ENCODE measurements around the gene DMD. TPM values are rescaled to one million over a fixed set of nuclear protein-coding genes. Genes with fewer than 3 reads are reported as not detected.

DMD gene
- total and polyA plus RNA-seq, 4 donors: 19.9 to 260 (median 111) TPM

DNA sequence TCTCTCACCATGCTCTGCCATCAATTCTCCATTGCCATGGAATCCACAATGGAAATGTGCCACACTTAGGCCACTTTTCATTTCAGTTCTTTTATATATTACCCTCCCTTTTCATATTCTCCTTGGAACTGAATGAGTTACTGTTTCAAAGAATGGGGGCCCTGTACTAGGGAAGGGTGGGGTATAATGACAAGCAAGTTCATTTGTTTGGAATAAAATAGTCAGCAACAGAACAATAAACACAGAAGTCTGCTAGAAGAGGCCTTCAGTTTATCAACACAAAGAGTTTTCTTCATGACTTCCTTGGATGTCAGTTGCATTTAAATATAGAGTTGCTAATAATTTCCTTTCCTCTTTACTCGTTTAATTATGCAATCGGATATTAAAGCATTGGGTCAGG, 1661.2 kb downstream of the DMD start:
- Histone ChIP-seq H3K4me3 (ENCODE audit: low read length in 2 of 2) (no peak overlapping the region), H3K4me1 (ENCODE audit: control insufficient read depth in 1 of 2, insufficient read depth in 2 of 2, low read length in 2 of 2) (peaks cover 0 to 2% of the 10 kb centered on the region in 2 donors), H3K36me3 (ENCODE audit: control insufficient read depth in 1 of 2, insufficient read depth in 2 of 2, low read length in 1 of 2) (no peaks in the 10 kb centered on the region), H3K9me3 (ENCODE audit: control insufficient read depth, low read length) (no peaks in the 10 kb centered on the region), H3K27ac (ENCODE audit: low read depth in 1 of 2, low read length in 2 of 2) (no peak overlapping the region), H3K27me3 (ENCODE audit: control insufficient read depth in 1 of 2, insufficient read depth in 2 of 2, low read length in 1 of 2) (no peaks in the 10 kb centered on the region)
- intact Hi-C loops (cut with DNase I): no loop called here
- 84 to 85% methylated on average over 2 of the region's 2 CpGs for WGBS, 2 donors
- ATAC-seq (ENCODE audit: low FRiP score) (no peak), DNase-seq (no peak)

DNA sequence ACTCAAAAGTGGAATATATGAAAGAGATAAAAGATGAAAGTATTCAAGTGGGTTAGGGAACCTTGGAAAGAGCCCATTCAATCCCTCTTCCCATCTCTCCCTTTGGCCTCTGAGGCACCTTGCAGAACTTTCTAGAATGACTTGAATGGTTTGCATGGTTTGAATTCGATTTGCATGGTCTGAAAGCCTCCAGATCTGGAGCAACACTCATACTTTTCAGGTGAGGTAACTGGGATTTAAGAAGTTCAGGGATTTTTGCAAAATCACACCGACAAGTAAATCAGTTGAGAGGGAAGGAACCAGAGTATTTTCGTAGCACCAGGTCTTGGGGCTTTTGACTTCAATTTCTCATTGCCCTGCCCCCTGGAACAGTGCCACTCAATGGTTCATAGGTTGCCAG, 1663.5 kb downstream of the DMD start:
- H3K9me3 ChIP-seq (ENCODE audit: control insufficient read depth, low read length): no peaks in the 10 kb centered on the region
- H3K4me1 ChIP-seq (ENCODE audit: control insufficient read depth in 1 of 2, insufficient read depth in 2 of 2, low read length in 2 of 2): peaks cover 0 to 2% of the 10 kb centered on the region in 2 donors
- no peak overlapping the region for H3K4me3 ChIP-seq (ENCODE audit: low read length in 2 of 2)
- no peak for DNase-seq
- H3K36me3 ChIP-seq (ENCODE audit: control insufficient read depth in 1 of 2, insufficient read depth in 2 of 2, low read length in 1 of 2): no peaks in the 10 kb centered on the region
- ATAC-seq (ENCODE audit: low FRiP score): no peak
- WGBS, 2 donors: 42 to 49% methylated on average over 3 of the region's 3 CpGs
- no peaks in the 10 kb centered on the region for H3K27me3 ChIP-seq (ENCODE audit: control insufficient read depth in 1 of 2, insufficient read depth in 2 of 2, low read length in 1 of 2)
- no peak overlapping the region for H3K27ac ChIP-seq (ENCODE audit: low read depth in 1 of 2, low read length in 2 of 2)
- intact Hi-C loops (cut with DNase I): no loop called here

DNA sequence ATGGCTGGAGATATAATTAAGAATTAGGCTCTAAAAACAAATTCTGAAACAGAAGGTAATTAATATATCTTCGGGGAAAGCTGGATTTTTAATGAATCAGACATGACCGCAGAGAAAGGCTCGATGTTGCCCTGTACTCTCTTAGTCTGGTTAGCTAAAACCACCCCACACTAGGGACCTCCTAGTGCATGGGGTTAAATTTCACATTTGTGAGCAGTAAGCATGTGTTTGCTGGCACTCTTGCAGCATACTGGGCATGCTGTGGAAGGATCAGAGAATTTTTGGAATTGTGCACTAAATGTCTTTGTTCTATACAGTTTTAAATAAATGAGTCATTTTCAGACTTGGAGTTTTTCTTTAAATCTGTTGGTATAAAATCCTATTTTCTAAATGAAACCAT, 1663.9 kb downstream of the DMD start:
- H3K27ac ChIP-seq (ENCODE audit: low read depth in 1 of 2, low read length in 2 of 2): no peak overlapping the region
- no peaks in the 10 kb centered on the region for H3K36me3 ChIP-seq (ENCODE audit: control insufficient read depth in 1 of 2, insufficient read depth in 2 of 2, low read length in 1 of 2)
- H3K9me3 ChIP-seq (ENCODE audit: control insufficient read depth, low read length): no peaks in the 10 kb centered on the region
- DNase-seq (no peak), ATAC-seq (ENCODE audit: low FRiP score) (no peak)
- H3K4me1 ChIP-seq (ENCODE audit: control insufficient read depth in 1 of 2, insufficient read depth in 2 of 2, low read length in 2 of 2): peaks cover 0 to 2% of the 10 kb centered on the region in 2 donors
- 85 to 92% methylated on average over 3 of the region's 3 CpGs for WGBS, 2 donors
- intact Hi-C loops (cut with DNase I): no loop called here
- H3K27me3 ChIP-seq (ENCODE audit: control insufficient read depth in 1 of 2, insufficient read depth in 2 of 2, low read length in 1 of 2): no peaks in the 10 kb centered on the region
- H3K4me3 ChIP-seq (ENCODE audit: low read length in 2 of 2): no peak overlapping the region

DNA sequence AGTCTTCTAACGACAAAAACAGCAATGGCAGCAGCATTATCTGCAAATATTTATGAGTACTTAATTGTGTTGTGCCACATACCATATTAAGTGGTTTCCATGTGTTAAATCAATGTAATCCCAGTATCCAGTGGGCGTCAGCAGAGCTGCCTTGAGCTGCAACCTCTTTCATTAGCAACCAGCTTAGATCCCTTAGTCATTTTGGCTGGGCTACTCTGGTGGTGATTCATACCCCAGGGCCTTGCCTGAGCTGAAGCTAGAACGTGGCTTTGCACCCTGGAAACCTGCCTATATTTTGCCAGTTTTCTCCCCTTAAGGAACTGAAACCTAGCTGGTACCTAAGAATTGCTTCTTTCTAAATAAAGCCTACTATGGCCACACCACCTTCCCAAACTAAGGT, 1665.2 kb downstream of the DMD start:
- WGBS, 2 donors: 39 to 40% methylated on average over 3 of the region's 3 CpGs
- H3K4me3 ChIP-seq (ENCODE audit: low read length in 2 of 2): no peak overlapping the region
- H3K36me3 ChIP-seq (ENCODE audit: control insufficient read depth in 1 of 2, insufficient read depth in 2 of 2, low read length in 1 of 2): no peaks in the 10 kb centered on the region
- no peaks in the 10 kb centered on the region for H3K27me3 ChIP-seq (ENCODE audit: control insufficient read depth in 1 of 2, insufficient read depth in 2 of 2, low read length in 1 of 2)
- no peaks in the 10 kb centered on the region for H3K4me1 ChIP-seq (ENCODE audit: control insufficient read depth in 1 of 2, insufficient read depth in 2 of 2, low read length in 2 of 2)
- peak overlapping the region; percentile 19 to 43 for H3K27ac ChIP-seq (ENCODE audit: low read depth in 1 of 2, low read length in 2 of 2)
- no peaks in the 10 kb centered on the region for H3K9me3 ChIP-seq (ENCODE audit: control insufficient read depth, low read length)
- intact Hi-C loops (cut with DNase I): no loop called here
- DNase-seq (peak in 1 of 2 donors; percentile 53), ATAC-seq (ENCODE audit: low FRiP score) (peak; percentile 65)

DNA sequence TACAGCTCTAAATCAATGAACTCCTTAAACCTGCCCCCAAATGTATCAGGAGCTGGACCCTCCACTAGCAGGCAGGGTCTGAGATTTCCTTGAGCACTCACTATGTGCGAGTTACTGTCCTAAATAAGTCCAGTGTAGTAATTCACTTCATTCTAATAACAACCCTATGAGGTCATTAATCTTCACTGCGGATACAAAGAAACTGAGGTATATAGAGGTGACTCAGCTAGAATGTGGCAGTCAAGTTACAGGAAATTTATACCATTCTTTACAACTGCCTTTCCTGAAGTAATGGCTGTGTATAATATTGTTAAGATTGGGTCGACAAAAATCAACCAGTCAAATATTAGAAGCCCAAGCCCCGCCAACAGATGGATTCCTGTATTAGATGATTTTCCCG, 1665.6 kb downstream of the DMD start:
- Histone ChIP-seq H3K4me3 (ENCODE audit: low read length in 2 of 2) (no peak overlapping the region), H3K9me3 (ENCODE audit: control insufficient read depth, low read length) (no peaks in the 10 kb centered on the region), H3K4me1 (ENCODE audit: control insufficient read depth in 1 of 2, insufficient read depth in 2 of 2, low read length in 2 of 2) (no peaks in the 10 kb centered on the region), H3K27me3 (ENCODE audit: control insufficient read depth in 1 of 2, insufficient read depth in 2 of 2, low read length in 1 of 2) (no peaks in the 10 kb centered on the region), H3K27ac (ENCODE audit: low read depth in 1 of 2, low read length in 2 of 2) (no peak overlapping the region), H3K36me3 (ENCODE audit: control insufficient read depth in 1 of 2, insufficient read depth in 2 of 2, low read length in 1 of 2) (no peaks in the 10 kb centered on the region)
- intact Hi-C loops (cut with DNase I): no loop called here
- ATAC-seq (ENCODE audit: low FRiP score) (no peak), DNase-seq (no peak)
- 75 to 90% methylated on average over 5 of the region's 5 CpGs for WGBS, 2 donors

DNA sequence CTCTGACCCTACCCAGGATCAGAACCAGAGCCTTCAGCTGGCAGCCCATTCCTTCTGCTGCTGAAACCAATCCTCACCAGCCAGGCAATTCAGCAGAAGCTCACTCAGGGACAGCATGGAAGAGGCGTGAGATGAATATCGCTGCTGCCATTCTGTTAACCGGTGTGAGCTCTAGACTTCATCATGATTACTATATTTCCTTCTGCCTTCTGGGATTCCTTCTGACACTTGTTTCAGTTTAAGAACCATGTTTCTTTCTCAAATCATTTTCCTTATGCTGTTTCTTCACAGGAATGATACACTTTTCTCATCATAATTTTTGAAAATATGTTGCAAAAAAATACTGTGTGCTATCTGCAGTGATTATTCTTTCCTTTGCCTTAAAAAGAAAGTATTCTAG, 1666.2 kb downstream of the DMD start:
- H3K9me3 ChIP-seq (ENCODE audit: control insufficient read depth, low read length): no peaks in the 10 kb centered on the region
- ATAC-seq (ENCODE audit: low FRiP score) (no peak), DNase-seq (no peak)
- intact Hi-C loops (cut with DNase I): no loop called here
- H3K4me3 ChIP-seq (ENCODE audit: low read length in 2 of 2): no peak overlapping the region
- no peak overlapping the region for H3K27ac ChIP-seq (ENCODE audit: low read depth in 1 of 2, low read length in 2 of 2)
- WGBS, 2 donors: 90 to 96% methylated on average over 3 of the region's 3 CpGs
- no peaks in the 10 kb centered on the region for H3K27me3 ChIP-seq (ENCODE audit: control insufficient read depth in 1 of 2, insufficient read depth in 2 of 2, low read length in 1 of 2)
- H3K36me3 ChIP-seq (ENCODE audit: control insufficient read depth in 1 of 2, insufficient read depth in 2 of 2, low read length in 1 of 2): no peaks in the 10 kb centered on the region
- no peaks in the 10 kb centered on the region for H3K4me1 ChIP-seq (ENCODE audit: control insufficient read depth in 1 of 2, insufficient read depth in 2 of 2, low read length in 2 of 2)

DNA sequence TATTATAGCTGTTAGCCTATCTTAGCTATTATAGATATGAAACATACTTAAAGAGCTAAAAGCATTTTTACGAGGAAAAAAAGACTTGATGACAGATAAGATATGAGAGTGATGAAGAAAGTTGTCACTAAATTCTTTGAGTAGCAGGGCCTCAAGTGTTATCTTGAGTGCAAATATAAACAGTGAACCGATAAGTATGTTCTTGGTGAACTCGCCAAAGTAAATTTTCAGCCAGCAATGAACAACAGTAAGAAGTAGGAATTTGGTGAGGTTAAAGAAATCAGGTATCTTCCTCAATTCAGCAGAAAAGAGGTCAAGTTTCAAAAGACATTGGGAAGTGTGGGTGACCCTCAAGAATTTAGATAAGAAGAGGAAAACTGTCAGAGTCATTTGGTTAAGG, 1667.7 kb downstream of the DMD start:
- Histone ChIP-seq H3K27me3 (ENCODE audit: control insufficient read depth in 1 of 2, insufficient read depth in 2 of 2, low read length in 1 of 2) (no peaks in the 10 kb centered on the region), H3K4me1 (ENCODE audit: control insufficient read depth in 1 of 2, insufficient read depth in 2 of 2, low read length in 2 of 2) (no peaks in the 10 kb centered on the region), H3K9me3 (ENCODE audit: control insufficient read depth, low read length) (no peaks in the 10 kb centered on the region), H3K4me3 (ENCODE audit: low read length in 2 of 2) (no peak overlapping the region), H3K36me3 (ENCODE audit: control insufficient read depth in 1 of 2, insufficient read depth in 2 of 2, low read length in 1 of 2) (no peaks in the 10 kb centered on the region), H3K27ac (ENCODE audit: low read depth in 1 of 2, low read length in 2 of 2) (no peak overlapping the region)
- intact Hi-C loops (cut with DNase I): no loop called here
- 14 to 20% methylated on average over 3 of the region's 3 CpGs for WGBS, 2 donors
- DNase-seq (no peak), ATAC-seq (ENCODE audit: low FRiP score) (no peak)

DNA sequence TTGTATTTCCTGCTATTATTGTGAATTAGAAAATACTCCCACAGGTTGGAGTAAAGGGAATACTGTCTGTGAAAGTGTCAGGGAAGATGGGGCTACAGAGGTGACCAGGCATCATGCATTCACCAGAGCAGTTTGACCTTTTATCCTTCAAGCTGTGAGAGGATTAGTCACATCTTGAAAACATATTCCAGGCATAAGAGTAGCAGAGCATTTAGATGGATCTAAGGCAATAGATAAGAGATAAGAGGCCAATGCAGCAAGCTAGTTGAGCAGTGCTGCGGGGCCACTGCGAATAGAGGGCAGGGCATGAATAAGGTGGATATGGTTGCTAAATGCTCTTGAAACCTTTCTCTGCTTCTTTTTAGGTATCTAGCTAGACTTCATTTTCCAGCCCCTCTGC, 1668.8 kb downstream of the DMD start:
- 100% methylated on average over 2 of the region's 2 CpGs for WGBS, 2 donors
- ATAC-seq (ENCODE audit: low FRiP score) (no peak), DNase-seq (no peak)
- Histone ChIP-seq H3K27me3 (ENCODE audit: control insufficient read depth in 1 of 2, insufficient read depth in 2 of 2, low read length in 1 of 2) (no peaks in the 10 kb centered on the region), H3K4me3 (ENCODE audit: low read length in 2 of 2) (no peak overlapping the region), H3K27ac (ENCODE audit: low read depth in 1 of 2, low read length in 2 of 2) (no peak overlapping the region), H3K4me1 (ENCODE audit: control insufficient read depth in 1 of 2, insufficient read depth in 2 of 2, low read length in 2 of 2) (no peaks in the 10 kb centered on the region), H3K36me3 (ENCODE audit: control insufficient read depth in 1 of 2, insufficient read depth in 2 of 2, low read length in 1 of 2) (no peaks in the 10 kb centered on the region), H3K9me3 (ENCODE audit: control insufficient read depth, low read length) (no peaks in the 10 kb centered on the region)
- intact Hi-C loops (cut with DNase I): no loop called here

DNA sequence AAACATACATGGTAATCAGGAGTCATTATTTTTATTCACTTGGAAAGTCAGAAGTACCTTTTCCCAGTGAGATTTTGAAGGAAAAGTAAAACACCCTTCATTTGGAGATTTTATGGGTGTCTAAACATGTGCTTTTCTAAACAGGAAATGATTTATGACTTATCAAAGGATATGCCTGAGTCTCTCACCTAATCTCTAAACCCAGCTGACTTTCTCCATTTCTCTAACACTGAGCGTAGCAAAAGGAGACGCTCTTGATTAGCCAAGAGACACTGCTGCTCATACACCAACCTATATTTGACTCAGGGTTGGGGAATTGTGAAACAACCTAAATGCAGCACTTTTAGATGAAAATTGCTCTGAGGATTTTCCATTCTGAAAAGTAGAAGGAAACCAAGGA, 1671.0 kb downstream of the DMD start:
- 74 to 95% methylated on average over 2 of the region's 2 CpGs for WGBS, 2 donors
- intact Hi-C loops (cut with DNase I): no loop called here

More for the DNA sequence above, 1671.0 kb downstream of the DMD start:
- H3K27me3 ChIP-seq (ENCODE audit: control insufficient read depth in 1 of 2, insufficient read depth in 2 of 2, low read length in 1 of 2): no peaks in the 10 kb centered on the region
- no peak overlapping the region for H3K27ac ChIP-seq (ENCODE audit: low read depth in 1 of 2, low read length in 2 of 2)
- H3K36me3 ChIP-seq (ENCODE audit: control insufficient read depth in 1 of 2, insufficient read depth in 2 of 2, low read length in 1 of 2): no peaks in the 10 kb centered on the region
- ATAC-seq (ENCODE audit: low FRiP score): no peak
- H3K4me3 ChIP-seq (ENCODE audit: low read length in 2 of 2): no peak overlapping the region
- H3K9me3 ChIP-seq (ENCODE audit: control insufficient read depth, low read length): no peaks in the 10 kb centered on the region
- no peak for DNase-seq
- no peaks in the 10 kb centered on the region for H3K4me1 ChIP-seq (ENCODE audit: control insufficient read depth in 1 of 2, insufficient read depth in 2 of 2, low read length in 2 of 2)

All from aorta (tissue), 5 donors.